ENCODE data around the gene PTHLH. TPM values are rescaled to one million over a fixed set of nuclear protein-coding genes. Genes with fewer than 3 reads are reported as not detected.

PTHLH gene
- total RNA-seq, 1 donor from 2014 or later: 1.1 TPM

GRCh38 chr12:27960821-27961220, 11.7 kb downstream of the PTHLH start:
- H3K27me3 Mint-ChIP-seq (ENCODE audit: unreplicated experiment): peaks cover 4% of the 10 kb centered on the region
- H3K36me3 Mint-ChIP-seq (ENCODE audit: unreplicated experiment): no peaks in the 10 kb centered on the region
- H3K27ac Mint-ChIP-seq (ENCODE audit: unreplicated experiment): no peak overlapping the region
- H3K4me1 Mint-ChIP-seq (ENCODE audit: low read depth, unreplicated experiment): peaks cover under 1% of the 10 kb centered on the region
- no peak for DNase-seq
- TF ChIP-seq CTCF (IDR thresholded peaks at IDR 0.05; ENCODE audit: partially characterized antibody, unreplicated experiment): no peak
- no peak overlapping the region for H3K4me3 Mint-ChIP-seq (ENCODE audit: unreplicated experiment)
- peaks cover 2% of the 10 kb centered on the region for H3K9me3 Mint-ChIP-seq (ENCODE audit: unreplicated experiment)

GRCh38 chr12:27958675-27959074, 13.9 kb downstream of the PTHLH start:
- no peak overlapping the region for H3K4me3 Mint-ChIP-seq (ENCODE audit: unreplicated experiment)
- H3K9me3 Mint-ChIP-seq (ENCODE audit: unreplicated experiment): peaks cover 1% of the 10 kb centered on the region
- H3K4me1 Mint-ChIP-seq (ENCODE audit: low read depth, unreplicated experiment): no peaks in the 10 kb centered on the region
- H3K27me3 Mint-ChIP-seq (ENCODE audit: unreplicated experiment): peaks cover 2% of the 10 kb centered on the region
- TF ChIP-seq CTCF (IDR thresholded peaks at IDR 0.05; ENCODE audit: partially characterized antibody, unreplicated experiment): no peak
- no peak overlapping the region for H3K27ac Mint-ChIP-seq (ENCODE audit: unreplicated experiment)
- no peak for DNase-seq
- H3K36me3 Mint-ChIP-seq (ENCODE audit: unreplicated experiment): no peaks in the 10 kb centered on the region

GRCh38 chr12:27957366-27957765, 15.2 kb downstream of the PTHLH start:
- H3K27ac Mint-ChIP-seq (ENCODE audit: unreplicated experiment): no peak overlapping the region
- H3K9me3 Mint-ChIP-seq (ENCODE audit: unreplicated experiment): peaks cover 1% of the 10 kb centered on the region
- DNase-seq: no peak
- no peak for TF ChIP-seq CTCF (IDR thresholded peaks at IDR 0.05; ENCODE audit: partially characterized antibody, unreplicated experiment)
- H3K4me3 Mint-ChIP-seq (ENCODE audit: unreplicated experiment): no peak overlapping the region
- no peaks in the 10 kb centered on the region for H3K36me3 Mint-ChIP-seq (ENCODE audit: unreplicated experiment)
- peaks cover 3% of the 10 kb centered on the region for H3K4me1 Mint-ChIP-seq (ENCODE audit: low read depth, unreplicated experiment)
- peaks cover 2% of the 10 kb centered on the region for H3K27me3 Mint-ChIP-seq (ENCODE audit: unreplicated experiment)

- peaks cover 9% of the 10 kb centered on the region for H3K4me1 Mint-ChIP-seq (ENCODE audit: low read depth, unreplicated experiment)
- H3K4me3 Mint-ChIP-seq (ENCODE audit: unreplicated experiment): no peak overlapping the region
- H3K27ac Mint-ChIP-seq (ENCODE audit: unreplicated experiment): no peak overlapping the region
- no peak for TF ChIP-seq CTCF (IDR thresholded peaks at IDR 0.05; ENCODE audit: partially characterized antibody, unreplicated experiment)
- peaks cover 1% of the 10 kb centered on the region for H3K9me3 Mint-ChIP-seq (ENCODE audit: unreplicated experiment)
- no peak for DNase-seq
- no peaks in the 10 kb centered on the region for H3K36me3 Mint-ChIP-seq (ENCODE audit: unreplicated experiment)
- peaks cover 2% of the 10 kb centered on the region for H3K27me3 Mint-ChIP-seq (ENCODE audit: unreplicated experiment)
Measured at GRCh38 chr12:27953817-27954216, 18.7 kb downstream of the PTHLH start.

GRCh38 chr12:27953348-27953747, 19.2 kb downstream of the PTHLH start:
- H3K4me1 Mint-ChIP-seq (ENCODE audit: low read depth, unreplicated experiment): peaks cover 9% of the 10 kb centered on the region
- TF ChIP-seq CTCF (IDR thresholded peaks at IDR 0.05; ENCODE audit: partially characterized antibody, unreplicated experiment): no peak
- H3K36me3 Mint-ChIP-seq (ENCODE audit: unreplicated experiment): no peaks in the 10 kb centered on the region
- H3K27ac Mint-ChIP-seq (ENCODE audit: unreplicated experiment): no peak overlapping the region
- H3K4me3 Mint-ChIP-seq (ENCODE audit: unreplicated experiment): no peak overlapping the region
- no peak for DNase-seq
- peaks cover 2% of the 10 kb centered on the region for H3K27me3 Mint-ChIP-seq (ENCODE audit: unreplicated experiment)
- peaks cover 1% of the 10 kb centered on the region for H3K9me3 Mint-ChIP-seq (ENCODE audit: unreplicated experiment)

All from glutamatergic neuron (in vitro differentiated cells).